Left hindlimb (tissue), 1 donor: ENCODE data around the gene LMO2.

Experiments
- DNase-seq: peaks from one replicate; pipeline ENCODE4 v3.0.0-alpha.2; 2018

LMO2 gene

GRCh38 chr11:33885338-33886005, 6.4 kb downstream of the LMO2 start:
- DNase-seq: no peak

- no peak for DNase-seq
These were observed 7.3 kb downstream of the LMO2 start for GRCh38 chr11:33884601-33885000.

- DNase-seq: no peak
These were observed 7.8 kb downstream of the LMO2 start for GRCh38 chr11:33884035-33884434.

- no peak for DNase-seq
These were observed 10.0 kb downstream of the LMO2 start for GRCh38 chr11:33881651-33882503.

DNA sequence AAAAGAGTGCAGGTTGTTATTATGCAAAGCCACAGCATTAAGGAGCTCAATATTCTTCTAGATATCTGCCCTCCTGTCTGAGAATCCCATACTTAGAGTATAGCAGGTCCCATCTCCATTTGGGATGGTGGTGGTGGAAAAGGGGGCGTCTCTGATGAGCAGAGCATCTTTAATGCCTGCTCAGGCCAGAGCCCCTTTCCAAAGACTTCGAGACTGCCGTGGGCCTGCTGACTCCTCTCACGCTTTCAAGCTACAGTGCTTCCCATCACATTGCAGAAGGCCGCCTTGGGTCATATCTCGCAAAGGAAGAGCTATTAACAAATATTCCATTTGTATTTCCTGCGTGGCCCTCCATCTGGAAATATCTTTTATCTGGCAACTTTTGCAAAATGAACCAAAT, 10.9 kb downstream of the LMO2 start:
- DNase-seq: no peak

DNA sequence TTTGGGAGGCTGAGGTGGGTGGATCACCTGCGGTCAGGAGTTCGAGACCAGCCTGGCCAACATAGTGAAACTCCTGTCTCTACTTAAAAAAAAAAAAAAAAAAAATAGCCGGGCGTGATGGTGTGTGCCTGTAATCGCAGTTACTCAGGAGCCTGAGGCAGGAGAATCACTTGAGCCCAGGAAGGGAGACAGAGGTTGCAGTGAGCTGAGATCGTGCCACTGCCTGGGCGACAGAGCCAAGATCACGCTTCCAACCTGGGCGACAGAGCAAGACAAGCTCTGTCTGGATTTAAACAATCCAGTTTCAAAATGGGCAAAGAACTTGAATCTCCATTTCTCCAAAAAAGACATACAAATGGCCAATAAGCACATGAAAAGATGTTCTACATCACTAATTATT, 12.5 kb downstream of the LMO2 start:
- no peak for DNase-seq

- no peak for DNase-seq
These were observed 14.8 kb downstream of the LMO2 start for GRCh38 chr11:33877038-33877437.

DNA sequence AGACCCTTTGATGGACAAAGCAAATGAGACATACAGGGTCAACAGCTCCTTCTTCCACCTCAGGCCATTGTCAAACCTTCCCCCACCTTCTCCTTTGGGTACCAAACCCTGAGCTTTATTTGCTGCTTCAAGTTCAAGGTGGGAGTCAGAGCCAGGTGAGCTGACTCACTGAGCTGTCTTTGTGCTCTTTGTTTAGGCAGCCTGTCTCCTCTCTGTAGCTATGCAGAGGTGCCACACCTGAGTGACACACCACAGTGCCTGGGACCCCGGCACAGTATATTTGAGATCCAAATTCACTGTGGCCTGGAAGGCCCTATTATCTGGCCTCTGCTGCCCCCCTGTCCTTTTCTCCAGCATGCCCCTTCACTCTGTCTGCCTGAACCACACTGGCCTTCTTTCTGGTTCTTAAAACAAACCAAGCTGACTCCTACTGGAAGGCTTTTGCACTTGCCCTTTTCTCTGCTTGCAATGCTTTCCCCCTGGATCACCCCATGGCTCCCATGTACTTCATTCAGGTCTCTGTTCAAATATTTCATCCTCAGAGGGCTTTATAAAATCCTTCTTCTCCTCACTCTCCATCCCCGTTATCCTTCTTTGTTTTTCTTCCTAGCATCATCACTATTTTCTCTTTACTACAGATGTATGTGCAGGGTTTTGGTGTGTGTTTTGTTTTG, 16.1 kb downstream of the LMO2 start:
- no peak for DNase-seq

GRCh38 chr11:33874910-33875490, 16.9 kb downstream of the LMO2 start:
- no peak for DNase-seq

DNA sequence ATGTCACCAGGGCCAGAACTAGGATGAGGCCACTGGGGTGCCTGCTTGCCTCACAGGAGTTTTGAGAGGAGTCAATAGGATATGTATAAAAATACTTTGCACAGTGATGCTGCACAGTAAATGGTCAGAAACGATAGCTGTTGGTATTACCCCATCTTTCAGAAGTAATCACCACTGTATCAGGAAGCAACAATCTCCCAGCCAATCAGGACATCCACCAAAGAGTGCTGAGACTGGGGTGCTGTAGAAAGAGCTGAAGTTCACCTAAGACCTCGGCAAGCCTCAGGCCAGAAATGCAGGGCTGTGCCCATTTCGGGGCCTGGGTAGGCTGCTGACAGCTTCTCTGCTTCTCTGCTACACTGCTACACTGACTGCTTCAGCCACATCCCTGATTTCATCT, 17.4 kb downstream of the LMO2 start:
- no peak for DNase-seq

- peak; percentile 70 for DNase-seq
These were observed 22.1 kb downstream of the LMO2 start for GRCh38 chr11:33869481-33870422.

GRCh38 chr11:33868647-33869461, 23.0 kb downstream of the LMO2 start:
- no peak for DNase-seq

GRCh38 chr11:33867996-33868646, 23.8 kb downstream of the LMO2 start:
- no peak for DNase-seq

DNA sequence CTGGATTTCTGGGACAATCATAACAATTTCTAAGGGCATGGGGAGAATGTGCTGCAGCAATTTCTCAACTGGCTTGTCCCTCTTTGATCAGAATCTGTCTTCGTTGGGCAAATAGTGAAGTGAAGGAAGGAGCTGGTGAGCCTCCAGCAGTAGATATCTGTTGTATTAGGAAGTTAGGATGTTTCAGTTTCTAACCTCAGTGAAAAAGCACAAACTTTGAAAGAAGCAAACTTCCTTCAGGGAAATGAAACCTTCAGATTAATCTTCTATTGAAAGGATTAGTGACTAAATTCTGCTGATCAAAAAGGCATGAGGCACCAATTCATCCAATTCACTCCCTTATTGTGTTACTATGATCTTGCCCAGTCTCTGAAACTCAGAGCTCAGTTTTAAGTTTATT, 24.3 kb downstream of the LMO2 start:
- DNase-seq: no peak

DNA sequence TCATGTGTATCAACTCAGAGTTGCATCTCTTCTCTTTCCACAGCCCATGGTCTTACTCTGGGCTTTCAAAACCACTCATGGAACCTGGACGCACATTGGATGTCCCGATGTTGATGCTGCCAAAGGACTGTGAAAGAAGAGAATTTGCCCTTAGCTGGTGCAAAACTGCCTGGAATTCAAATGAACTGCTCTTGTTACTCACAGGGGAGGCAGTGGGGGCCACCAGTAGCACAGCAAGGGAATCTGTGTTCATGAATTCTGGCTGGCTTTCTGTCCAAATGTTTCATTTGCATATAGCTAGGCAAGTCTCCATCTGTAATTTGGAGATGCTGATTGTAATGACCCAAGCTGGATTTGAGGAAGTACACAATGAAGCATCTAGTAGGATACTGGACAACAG, 24.9 kb downstream of the LMO2 start:
- no peak for DNase-seq

DNA sequence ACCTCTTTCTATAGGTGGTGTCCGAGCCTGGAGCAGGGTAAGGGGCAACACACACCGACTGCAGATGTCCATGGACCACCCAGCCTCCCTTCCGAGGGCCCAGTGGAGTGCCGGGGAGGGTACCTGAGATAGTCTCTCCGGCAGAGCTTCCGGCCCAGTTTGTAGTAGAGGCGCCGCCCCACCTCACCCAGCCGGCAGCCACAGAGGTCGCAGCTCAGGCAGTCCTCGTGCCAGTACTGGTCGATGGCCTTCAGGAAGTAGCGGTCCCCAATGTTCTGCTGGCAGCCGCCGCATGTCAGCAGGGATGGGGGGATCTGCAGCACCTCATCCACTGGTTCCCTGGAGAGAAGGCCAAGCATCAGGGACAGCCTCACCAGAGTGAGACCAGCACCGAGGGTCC, 27.4 kb downstream of the LMO2 start:
- DNase-seq: no peak

DNA sequence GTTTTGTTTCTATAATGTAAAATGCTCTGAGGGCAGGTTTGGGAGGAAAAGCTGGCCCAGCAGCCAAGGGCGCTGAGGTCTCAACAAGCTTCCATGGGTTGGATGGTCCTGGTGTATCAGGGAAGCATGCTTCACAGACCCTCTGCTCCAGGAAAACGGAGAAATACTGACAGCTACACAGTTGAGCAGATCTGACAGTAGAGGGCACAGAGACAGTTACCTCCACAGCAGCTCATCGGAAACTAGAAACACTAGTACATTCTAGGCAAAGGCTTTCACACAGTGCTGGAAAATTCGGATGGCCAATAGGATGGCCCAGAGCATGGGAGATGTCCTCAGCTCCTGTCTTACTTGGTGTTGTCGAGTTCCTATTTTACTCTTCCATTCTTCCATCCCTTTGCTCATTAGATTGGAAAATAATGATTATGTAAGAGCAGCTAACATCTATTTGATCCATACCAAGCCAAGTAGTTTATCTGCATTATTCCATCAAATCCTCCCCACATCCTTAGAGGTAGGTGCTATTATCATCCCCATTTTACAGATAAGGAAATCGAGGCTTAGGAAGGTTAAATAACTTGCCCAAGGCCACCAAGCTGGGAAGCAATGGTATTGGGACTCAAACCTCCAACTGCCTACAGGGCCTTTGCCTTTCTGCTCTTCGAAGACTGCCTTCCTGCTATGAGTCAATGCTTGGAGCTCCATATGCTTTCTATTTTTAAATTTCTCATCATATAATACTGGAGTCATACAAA, 28.3 kb downstream of the LMO2 start:
- DNase-seq: no peak

DNA sequence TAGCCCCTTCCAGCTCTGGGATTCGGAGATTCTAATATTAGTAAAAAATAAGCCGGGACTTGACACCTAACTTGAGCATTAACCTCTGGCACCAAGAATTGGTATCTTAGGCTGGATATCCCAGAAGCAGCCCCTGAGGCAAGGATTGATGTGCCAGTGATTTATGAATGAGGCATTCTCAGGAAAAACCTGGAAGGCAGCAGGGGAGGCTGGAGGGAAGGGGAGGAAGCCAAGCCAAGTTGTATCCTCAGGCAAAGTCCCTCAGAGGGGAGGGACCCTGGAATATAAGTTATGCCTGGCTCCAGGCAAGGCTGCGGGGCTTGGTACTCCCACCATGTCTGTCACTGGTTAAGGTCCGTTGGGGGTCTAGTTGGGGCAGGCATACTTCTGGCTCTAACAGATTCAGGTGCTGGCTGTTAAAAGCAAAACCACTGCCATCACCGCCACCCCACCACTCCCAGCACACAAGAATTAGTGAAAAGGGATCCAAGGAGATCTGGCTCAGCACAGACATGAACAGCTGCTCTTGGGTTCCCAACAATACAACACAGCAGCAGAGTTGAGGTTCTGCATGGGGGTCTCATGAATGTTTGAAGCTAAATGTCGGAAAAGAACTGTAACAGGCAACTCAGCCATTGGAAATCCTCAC, 29.8 kb downstream of the LMO2 start:
- DNase-seq: no peak

DNA sequence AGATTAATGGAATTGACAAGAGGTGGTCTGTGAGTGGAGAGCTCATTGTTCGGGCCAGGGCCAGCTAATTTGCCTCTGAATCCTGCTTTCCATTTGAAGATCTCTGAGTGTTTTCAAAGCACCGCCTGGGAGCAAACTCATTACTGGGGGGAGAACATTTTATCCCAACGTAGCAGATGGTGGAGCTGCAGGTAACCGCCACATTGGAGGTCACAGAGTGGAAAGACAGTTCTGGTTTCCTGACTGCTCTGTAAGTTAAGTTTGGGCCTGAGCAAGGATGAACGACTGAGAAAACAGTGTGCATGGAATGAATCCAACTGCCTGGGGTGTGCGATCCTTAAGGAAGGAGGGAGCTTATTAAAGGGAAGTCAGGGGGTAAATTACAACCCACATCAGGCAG, 30.5 kb downstream of the LMO2 start:
- no peak for DNase-seq

GRCh38 chr11:33860926-33861325, 30.9 kb downstream of the LMO2 start:
- DNase-seq: no peak
